ENCODE data around the gene SLC38A9.

- TF ChIP-seq NRF1 (IDR thresholded peaks at IDR 0.05; ENCODE audit: low read depth, low read length) (no peak), TAF1 (IDR thresholded peaks at IDR 0.05; ENCODE audit: low read depth, low read length) (no peak), CTCF (IDR thresholded peaks at IDR 0.05; ENCODE audit: control extremely low read depth in 1 of 3, insufficient read depth in 1 of 3, low read depth in 1 of 3, low read length in 3 of 3) (no peak), EZH2 (IDR thresholded peaks at IDR 0.05; ENCODE audit: low read depth, low read length, severe bottlenecking) (no peak), ZNF274 (IDR thresholded peaks at IDR 0.05; ENCODE audit: borderline replicate concordance, extremely low read depth, low read length) (no peak), POLR2A (IDR thresholded peaks at IDR 0.05; ENCODE audit: control extremely low read depth in 1 of 2, low read depth in 2 of 2, low read length in 2 of 2) (no peak), POLR2AphosphoS5 (IDR thresholded peaks at IDR 0.05; ENCODE audit: low read depth, low read length) (no peak)
Measured at GRCh38 chr5:55674340-55674739, 37.8 kb downstream of the SLC38A9 start.

Data from H1 (cell line).